Smooth muscle cell (in vitro differentiated cells): ENCODE measurements around the gene SPEN. TPM values are rescaled to one million over a fixed set of nuclear protein-coding genes. Genes with fewer than 3 reads are reported as not detected.

Source experiments
- DNase-seq: peaks from one replicate; lab custom pipeline; 2025; ENCODE audit not compliant: unreplicated experiment; lab: John Stamatoyannopoulos, UW
- H2AFZ ChIP-seq: fragments of 200-600 bp; sonication (generic); 2 replicates; pipeline ENCODE4 v1.6.0; 2016; ENCODE audit warnings: antibody characterized with exemption, low read depth, mild to moderate bottlenecking
- H3F3A ChIP-seq: fragments of 200-600 bp; sonication (generic); 2 replicates; pipeline ENCODE4 v1.6.0; 2017; ENCODE audit warnings: antibody characterized with exemption, low read depth
- H3K27ac ChIP-seq: fragments of 200-600 bp; sonication (generic); 2 replicates; pipeline ENCODE4 v1.5.1; 2016; ENCODE audit warnings: low read depth, mild to moderate bottlenecking
- H3K27me3 ChIP-seq: fragments of 200-600 bp; sonication (generic); 2 replicates; pipeline ENCODE4 v1.6.1; 2016; ENCODE audit warnings: low read depth, mild to moderate bottlenecking
- H3K36me3 ChIP-seq: fragments of 200-600 bp; sonication (generic); 2 replicates; pipeline ENCODE4 v1.5.1; 2016; ENCODE audit warnings: low read depth
- H3K4me1 ChIP-seq: fragments of 200-600 bp; sonication (generic); 2 replicates; pipeline ENCODE4 v1.5.1; 2016; ENCODE audit warnings: low read depth
- H3K4me2 ChIP-seq: fragments of 200-600 bp; sonication (generic); 2 replicates; pipeline ENCODE4 v1.6.0; 2016; ENCODE audit warnings: mild to moderate bottlenecking
- H3K4me3 ChIP-seq: fragments of 200-600 bp; sonication (generic); 2 replicates; pipeline ENCODE4 v1.5.1; 2016; ENCODE audit warnings: mild to moderate bottlenecking
- H3K79me2 ChIP-seq: fragments of 200-600 bp; sonication (generic); 2 replicates; pipeline ENCODE4 v1.6.0; 2016; ENCODE audit warnings: low read depth, mild to moderate bottlenecking
- H3K9ac ChIP-seq: fragments of 200-600 bp; sonication (generic); 2 replicates; pipeline ENCODE4 v1.6.0; 2016; ENCODE audit warnings: low read depth
- H3K9me3 ChIP-seq: fragments of 200-600 bp; sonication (generic); replicated peaks from 2 replicates; pipeline ENCODE4 v1.5.1; 2016; ENCODE audit warnings: low read depth
- H4K20me1 ChIP-seq: fragments of 200-600 bp; sonication (generic); 2 replicates; pipeline ENCODE4 v1.6.0; 2016; ENCODE audit warnings: low read depth
- CTCF ChIP-seq: fragments of 200-600 bp; sonication (generic); IDR thresholded peaks from 2 replicates; pipeline ENCODE4 v1.5.1; 2017; ENCODE audit warnings: borderline replicate concordance, mild to moderate bottlenecking, antibody characterized with exemption; ENCODE audit not compliant: insufficient read depth, poor library complexity, severe bottlenecking
- WGBS: methylation state at CpG from one replicate; pipeline ENCODE4 v1.1.7; 2016; ENCODE audit warnings: low lambda C conversion rate; 5-methylcytosine and 5-hydroxymethylcytosine counted together
- polyA plus RNA-seq: library from polyadenylated mRNA; unstranded; fragments of >200 nt; fragmentation: Nextera tagmentation; extraction: Ambion mirVana; gene quantifications from 2 replicates; pipeline ENCODE4 v1.2.1, GENCODE V29; 2016
- total RNA-seq: library from RNA; depleted of rRNA; stranded (reverse); fragments of >200 nt; gene quantifications from 2 replicates; pipeline ENCODE4 v1.2.3, GENCODE V29; 2014

The SPEN gene
- total and polyA plus RNA-seq, 2 experiments from 2014 or later = 10.6 to 28.7 TPM

DNA sequence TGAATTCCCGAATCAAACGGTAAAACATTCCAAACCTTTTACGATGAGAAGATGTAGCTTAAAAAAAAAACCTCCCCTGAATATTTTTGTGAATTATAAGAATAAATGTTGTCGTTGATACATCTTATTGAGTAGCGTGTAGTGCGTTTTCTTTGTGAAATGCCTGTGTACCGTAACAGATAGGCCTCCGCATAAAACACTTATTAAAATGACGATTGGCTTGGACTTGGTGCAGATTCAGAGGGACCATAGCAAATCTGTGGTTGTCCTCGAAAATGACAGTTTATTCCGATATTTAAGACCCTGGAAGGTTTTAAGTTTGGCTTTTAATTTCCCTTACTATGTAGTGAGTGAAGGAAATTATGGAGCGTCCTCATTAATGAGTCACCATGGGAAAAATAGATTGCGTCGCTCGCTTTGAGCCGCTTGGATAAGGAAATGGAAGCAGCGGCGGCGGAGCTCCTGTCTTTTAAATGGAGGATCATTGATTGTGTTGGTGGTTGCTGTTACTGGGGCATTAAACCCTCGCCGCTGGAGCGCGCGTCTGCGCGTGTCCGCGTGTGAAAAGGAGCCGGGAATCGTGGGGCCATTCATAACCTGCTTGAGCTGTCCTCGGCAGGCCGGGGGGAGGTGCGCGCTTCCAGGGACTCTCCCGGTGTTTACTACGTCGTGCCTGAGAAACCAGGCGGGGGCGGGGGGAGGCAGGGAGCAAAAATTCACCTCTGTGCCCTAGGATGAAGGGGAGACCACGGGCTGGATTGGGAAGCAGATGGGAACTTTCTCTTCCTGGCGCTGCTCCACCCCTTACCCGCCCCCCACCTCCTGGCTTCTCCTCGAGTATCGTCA is 1.6 kb downstream of the SPEN start:
- Histone ChIP-seq H3K36me3 (no peaks in the 10 kb centered on the region), H3F3A (peaks cover 3% of the 10 kb centered on the region), H4K20me1 (peaks cover 25% of the 10 kb centered on the region), H3K9me3 (no peaks in the 10 kb centered on the region), H2AFZ (peak overlapping the region; percentile 50), H3K27ac (peak overlapping the region; percentile 97), H3K4me1 (peaks cover 19% of the 10 kb centered on the region), H3K79me2 (peaks cover 60% of the 10 kb centered on the region), H3K4me3 (peak overlapping the region; percentile 80), H3K9ac (peak overlapping the region; percentile 90), H3K27me3 (no peaks in the 10 kb centered on the region), H3K4me2 (peak overlapping the region; percentile 90)
- WGBS = under 1% methylated on average over 44 of the region's 44 CpGs
- peak; percentile 60 for DNase-seq
- no peak for TF ChIP-seq CTCF

DNA sequence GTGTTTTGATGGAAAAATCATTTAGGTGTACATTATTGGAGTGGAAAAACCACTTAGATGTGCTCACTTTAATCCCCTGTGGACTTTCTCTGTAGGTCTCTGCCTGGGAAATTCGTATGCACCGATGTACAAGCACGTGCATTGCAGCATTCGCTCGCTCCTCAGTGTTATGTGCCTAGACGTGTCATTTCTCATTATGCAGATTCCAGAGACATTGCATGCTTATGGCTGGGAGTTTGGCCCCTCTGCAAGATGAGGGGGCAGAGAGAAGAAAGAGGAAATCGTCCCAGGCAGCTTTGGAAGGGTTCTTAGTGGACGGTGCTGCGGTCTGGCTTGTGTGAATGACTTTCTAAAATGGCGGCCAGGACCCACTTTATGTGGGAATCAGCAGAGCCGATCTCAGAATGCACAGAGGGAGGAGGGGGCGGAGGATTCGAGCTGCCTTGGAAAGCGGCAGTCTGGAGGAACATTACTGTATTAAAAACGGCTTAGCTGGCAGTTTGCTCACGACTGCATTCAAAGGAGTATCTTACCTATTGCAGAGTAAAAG is 2.3 kb downstream of the SPEN start:
- peak; percentile 32 for DNase-seq
- Histone ChIP-seq H2AFZ (peak overlapping the region; percentile 50), H3F3A (peaks cover 3% of the 10 kb centered on the region), H3K4me1 (peaks cover 18% of the 10 kb centered on the region), H3K79me2 (peaks cover 67% of the 10 kb centered on the region), H4K20me1 (peaks cover 32% of the 10 kb centered on the region), H3K4me2 (peak overlapping the region; percentile 90), H3K36me3 (no peaks in the 10 kb centered on the region), H3K27me3 (no peaks in the 10 kb centered on the region), H3K9me3 (no peaks in the 10 kb centered on the region), H3K27ac (peak overlapping the region; percentile 97), H3K4me3 (peak overlapping the region; percentile 80), H3K9ac (peak overlapping the region; percentile 90)
- TF ChIP-seq CTCF = no peak
- under 1% methylated on average over 16 of the region's 16 CpGs for WGBS

- no peaks in the 10 kb centered on the region for H3K36me3 ChIP-seq
- peak overlapping the region; percentile 80 for H3K4me3 ChIP-seq
- peak overlapping the region; percentile 97 for H3K27ac ChIP-seq
- peaks cover 39% of the 10 kb centered on the region for H4K20me1 ChIP-seq
- peaks cover 3% of the 10 kb centered on the region for H3F3A ChIP-seq
- no peak for TF ChIP-seq CTCF
- H3K9ac ChIP-seq = peak overlapping the region; percentile 90
- no peaks in the 10 kb centered on the region for H3K9me3 ChIP-seq
- no peak for DNase-seq
- H3K4me2 ChIP-seq = peak overlapping the region; percentile 90
- peaks cover 18% of the 10 kb centered on the region for H3K4me1 ChIP-seq
- no peak overlapping the region for H2AFZ ChIP-seq
- WGBS = 22% methylated on average over 2 of the region's 2 CpGs
- peaks cover 74% of the 10 kb centered on the region for H3K79me2 ChIP-seq
- no peaks in the 10 kb centered on the region for H3K27me3 ChIP-seq
Measured at GRCh38 chr1:15850471-15851001, 3.0 kb downstream of the SPEN start.
